ENCODE data around the gene ACBD4. TPM values are rescaled to one million over a fixed set of nuclear protein-coding genes. Genes with fewer than 3 reads are reported as not detected.

The ACBD4 gene
- total and polyA plus RNA-seq, 2 of the 13 experiments (the other 11 are each of a cell fraction or from before 2014, with no cell fraction given) = 16.1 to 26.9 TPM

- TF ChIP-seq ARNT2 (CRISPR knock-in tag; IDR thresholded peaks at IDR 0.05; ENCODE audit: low read depth) (peak; percentile 85), ZNF260 (CRISPR knock-in tag; IDR thresholded peaks at IDR 0.05; ENCODE audit: borderline replicate concordance, low read depth) (no peak), MEIS1 (CRISPR knock-in tag; IDR thresholded peaks at IDR 0.05; ENCODE audit: borderline replicate concordance) (peak; percentile 73; the same call in 1 of the 2 replicates), ZBTB7A (CRISPR knock-in tag; IDR thresholded peaks at IDR 0.05) (peak; percentile 97), SSRP1 (CRISPR knock-in tag; IDR thresholded peaks at IDR 0.05) (peak; percentile 86; the same call in 1 of the 2 replicates), RAD21 (CRISPR knock-in tag; IDR thresholded peaks at IDR 0.05) (peak; percentile 100), ZNF235 (CRISPR knock-in tag; IDR thresholded peaks at IDR 0.05; ENCODE audit: borderline replicate concordance) (peak; percentile 68; the same call in 1 of the 2 replicates), MXD3 (CRISPR knock-in tag; IDR thresholded peaks at IDR 0.05) (peak; percentile 92; the same call in 1 of the 2 replicates), U2AF1 (optimal IDR thresholded peaks at IDR 0.05; ENCODE audit: low read depth, low read length) (peak; percentile 62), NFE2 (CRISPR knock-in tag; IDR thresholded peaks at IDR 0.05) (no peak), MIER3 (CRISPR knock-in tag; IDR thresholded peaks at IDR 0.05; ENCODE audit: borderline replicate concordance) (peak; percentile 81; the same call in 1 of the 2 replicates), ATF7-NPFF (CRISPR knock-in tag; IDR thresholded peaks at IDR 0.05; ENCODE audit: low read depth) (peak; percentile 87), ZNF350 (CRISPR knock-in tag; IDR thresholded peaks at IDR 0.05; ENCODE audit: borderline replicate concordance, low read depth) (peak; percentile 96), ZNF704 (CRISPR knock-in tag; IDR thresholded peaks at IDR 0.05; ENCODE audit: borderline replicate concordance) (no peak; the same call in 1 of the 2 replicates), RFXANK (CRISPR knock-in tag; IDR thresholded peaks at IDR 0.05) (peak; percentile 93), SNAPC2 (CRISPR knock-in tag; IDR thresholded peaks at IDR 0.05) (peak; percentile 86), JUN (CRISPR knock-in tag; IDR thresholded peaks at IDR 0.05) (0 out of 2 replicates have a peak, but pooled peaks have one; percentile 50), MIXL1 (CRISPR knock-in tag; IDR thresholded peaks at IDR 0.05) (peak; percentile 95), AKAP8 (CRISPR knock-in tag; IDR thresholded peaks at IDR 0.05) (0 out of 2 replicates have a peak, but pooled peaks have one; percentile 69), HDAC2 (CRISPR knock-in tag; IDR thresholded peaks at IDR 0.05) (peak; percentile 79), NR0B2 (CRISPR knock-in tag; IDR thresholded peaks at IDR 0.05) (no peak; the same call in none of the 2 replicates), THAP8 (CRISPR knock-in tag; IDR thresholded peaks at IDR 0.05; ENCODE audit: borderline replicate concordance) (no peak), BRD4 (CRISPR knock-in tag; IDR thresholded peaks at IDR 0.05) (peak; percentile 92), YEATS4 (CRISPR knock-in tag; IDR thresholded peaks at IDR 0.05; ENCODE audit: borderline replicate concordance) (peak; percentile 93), CCAR2 (optimal IDR thresholded peaks at IDR 0.05; ENCODE audit: low read depth, low read length) (peak; percentile 49), CREBL2 (CRISPR knock-in tag; IDR thresholded peaks at IDR 0.05; ENCODE audit: borderline replicate concordance) (peak; percentile 91; the same call in 1 of the 2 replicates), ZNF232 (CRISPR knock-in tag; IDR thresholded peaks at IDR 0.05; ENCODE audit: borderline replicate concordance) (peak; percentile 75; the same call in 1 of the 2 replicates), HIVEP1 (CRISPR knock-in tag; IDR thresholded peaks at IDR 0.05) (peak; percentile 48)
Observed at GRCh38 chr17:45135192-45135977, at the start of gene ACBD4 (continued).
